Kidney (tissue), 14 donors: ENCODE results near the gene CHD5. TPM values are rescaled to one million over a fixed set of nuclear protein-coding genes. Genes with fewer than 3 reads are reported as not detected.

Experiments
- DNase-seq, 5 donors: peaks; one replicate each; pipeline ENCODE4 v3.0.0-alpha.2; 2013 to 2020
- FAIRE-seq: peaks from 2 replicates; lab custom pipeline; 2012; peaks lifted over from hg19 to GRCh38; lab: Jason Lieb, UNC
- H3K27ac ChIP-seq, 2 donors: one replicate each; pipeline ENCODE4 v1.7.0; 2013; ENCODE audit warnings: low read depth in 2 of 2, low read length in 2 of 2, inconsistent platforms in 1 of 2
- H3K27me3 ChIP-seq: one replicate; pipeline ENCODE4 v1.7.1; 2013; ENCODE audit warnings: low read length, inconsistent platforms; ENCODE audit not compliant: control insufficient read depth, insufficient read depth
- H3K36me3 ChIP-seq, 3 donors: one replicate each; pipeline versions ENCODE4 v1.7.0 to v1.7.1; 2013; ENCODE audit warnings: low read length in 3 of 3, control low read depth in 1 of 3, inconsistent platforms in 1 of 3; ENCODE audit not compliant: insufficient read depth in 3 of 3, control insufficient read depth in 2 of 3
- H3K4me1 ChIP-seq, 3 donors: one replicate each; pipeline versions ENCODE4 v1.7.0 to v1.7.1; 2013; ENCODE audit warnings: low read length in 3 of 3, inconsistent platforms in 1 of 3, low read depth in 1 of 3; ENCODE audit not compliant: control insufficient read depth in 2 of 3, insufficient read depth in 2 of 3
- H3K4me3 ChIP-seq, 3 donors: one replicate each; pipeline versions ENCODE4 v1.7.0 to v1.8.1; 2013; ENCODE audit warnings: low read length in 3 of 3, control low read depth in 1 of 3, inconsistent platforms in 1 of 3
- H3K9ac ChIP-seq, 3 donors: one replicate each; pipeline versions ENCODE4 v1.7.0 to v1.7.1; 2013; ENCODE audit warnings: low read length in 3 of 3, control low read depth in 1 of 3, inconsistent platforms in 1 of 3
- H3K9me3 ChIP-seq, 3 donors: one replicate each; pipeline versions ENCODE4 v1.7.0 to v1.7.1; 2013; ENCODE audit warnings: low read length in 3 of 3, control low read depth in 1 of 3, inconsistent platforms in 1 of 3; ENCODE audit not compliant: control insufficient read depth in 2 of 3, insufficient read depth in 1 of 3
- CTCF ChIP-seq: IDR thresholded peaks from 3 replicates; pipeline ENCODE4 v1.5.1; 2012; ENCODE audit warnings: mild to moderate bottlenecking, moderate library complexity, borderline replicate concordance; ENCODE audit not compliant: insufficient read depth; ENCODE audit errors: extremely low read depth
- intact Hi-C: fragments of 100-400 bp; cut with DNase I; formaldehyde crosslinking; loops from one replicate; pipeline ENCODE4 v1.11.1; 2022
- polyA plus RNA-seq: library from polyadenylated mRNA; stranded (reverse); fragments of 350-450 nt; fragmentation: Illumina TruSeq; extraction: RNeasy Lipid Tissue Mini Kit (QIAGEN cat#74804); gene quantifications from one replicate; pipeline ENCODE4 v1.2.3, GENCODE V29; 2014; ENCODE audit warnings: low read depth, low replicate concordance; ENCODE audit not compliant: insufficient read depth
- total RNA-seq: library from RNA; stranded (reverse); fragmentation: NEBNext Ultra II Directional; extraction: Animal tissue kit (Norgen Biotek cat#: 25700); gene quantifications from one replicate; pipeline ENCODE4 v1.2.1, GENCODE V29; 2021
- donor health status: control.
- donor health status: control.
- donor health status: control.
- donor health status: control.
- donor health status: control.
- donor health status: DM: yes; HTN: yes; CAD: no.
- donor health status: Normal renal cell carcinoma (clear cell type).

Gene CHD5
- total and polyA plus RNA-seq, 2 donors from 2014 or later, result 0.54 to 0.85 TPM

DNA sequence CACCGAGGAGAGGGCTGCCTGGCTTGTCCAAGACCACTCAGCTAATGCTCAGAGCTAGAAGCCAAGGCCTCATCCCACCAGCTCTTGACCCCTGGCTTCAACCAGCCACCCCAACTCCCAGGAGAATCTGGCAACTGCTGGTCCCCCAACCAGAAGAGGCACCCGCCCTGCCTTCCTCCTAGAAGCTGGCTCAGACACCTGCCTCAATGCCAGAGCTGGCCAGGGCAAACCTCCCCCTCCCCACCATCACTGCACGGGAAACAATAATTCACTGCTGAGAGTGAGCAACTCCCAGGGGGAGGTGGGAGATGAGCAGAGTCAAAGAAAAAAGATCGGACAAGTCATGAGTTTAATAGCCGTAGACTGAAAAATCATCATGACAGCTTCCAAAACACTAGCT, 3.3 kb downstream of the CHD5 start:
- Histone ChIP-seq H3K4me1 (peaks cover 0 to 6% (median 0%) of the 10 kb centered on the region in 3 donors), H3K27ac (no peak overlapping the region), H3K9me3 (peaks cover 0 to 2% (median 0%) of the 10 kb centered on the region in 3 donors), H3K27me3 (peaks cover 34% of the 10 kb centered on the region), H3K36me3 (no peaks in the 10 kb centered on the region), H3K4me3 (no peak overlapping the region), H3K9ac (no peak overlapping the region)
- peak in 1 of 5 donors; percentile 24 for DNase-seq
- no peak for FAIRE-seq
- intact Hi-C loops, result no loop called here
- TF ChIP-seq CTCF, result no peak

DNA sequence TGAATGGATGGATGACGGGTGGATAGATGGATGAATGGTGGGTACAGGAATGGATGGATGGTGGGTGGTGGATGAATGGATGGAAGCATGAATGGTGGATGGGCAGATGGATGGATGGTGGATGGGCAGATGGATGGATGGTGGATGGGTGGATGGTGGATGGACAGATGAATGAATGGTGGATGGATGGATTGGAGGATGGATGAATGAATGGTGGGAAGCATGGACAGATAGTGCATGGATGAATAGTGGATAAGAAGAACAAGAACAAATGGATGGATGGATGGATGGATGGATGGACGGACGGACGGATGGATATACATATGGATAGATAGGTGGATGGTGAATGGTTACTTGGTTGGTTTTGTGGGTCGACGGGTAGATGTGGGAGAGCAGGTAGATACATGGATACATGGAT, 4.7 kb downstream of the CHD5 start:
- intact Hi-C loops, result no loop called here
- Histone ChIP-seq H3K27me3 (peaks cover 29% of the 10 kb centered on the region), H3K27ac (no peak overlapping the region), H3K36me3 (no peaks in the 10 kb centered on the region), H3K4me1 (peaks cover 0 to 6% (median 0%) of the 10 kb centered on the region in 3 donors), H3K4me3 (no peak overlapping the region), H3K9me3 (peaks cover 0 to 2% (median 0%) of the 10 kb centered on the region in 3 donors), H3K9ac (no peak overlapping the region)
- no peak for TF ChIP-seq CTCF
- DNase-seq (peak in 1 of 5 donors; percentile 8), FAIRE-seq (no peak)

GRCh38 chr1:6174621-6175410, 5.3 kb downstream of the CHD5 start:
- Histone ChIP-seq H3K27me3 (peaks cover 29% of the 10 kb centered on the region), H3K36me3 (no peaks in the 10 kb centered on the region), H3K9ac (no peak overlapping the region), H3K4me3 (no peak overlapping the region), H3K4me1 (peaks cover 0 to 6% (median 0%) of the 10 kb centered on the region in 3 donors), H3K9me3 (peaks cover 0 to 2% (median 0%) of the 10 kb centered on the region in 3 donors), H3K27ac (no peak overlapping the region)
- intact Hi-C loops, result no loop called here
- FAIRE-seq, result no peak
- no peak for TF ChIP-seq CTCF
- DNase-seq, result peak in 1 of 5 donors; percentile 15
